Mononuclear cell (primary cell): ENCODE measurements around the gene DDX47. TPM values are rescaled to one million over a fixed set of nuclear protein-coding genes. Genes with fewer than 3 reads are reported as not detected.
"Not testable (repeated sequence)": the region's sequence is repeated elsewhere in the genome, so short reads cannot be mapped to it uniquely, and the experiment has no call there.

Experiments
- H3K27me3 ChIP-seq: 2 replicates; pipeline ENCODE4 v1.6.0; 2011; ENCODE audit warnings: low read length, control low read depth; ENCODE audit not compliant: insufficient read depth
- H3K4me1 ChIP-seq: 2 replicates; pipeline ENCODE4 v1.5.1; 2011; ENCODE audit warnings: mild to moderate bottlenecking, low read length, control low read depth; ENCODE audit not compliant: insufficient read depth
- H3K4me3 ChIP-seq: 2 replicates; pipeline ENCODE4 v1.5.1; 2011; ENCODE audit warnings: mild to moderate bottlenecking, low read length, moderate library complexity
- H3K9me3 ChIP-seq: 2 replicates; pipeline ENCODE4 v1.5.1; 2011; ENCODE audit warnings: low read depth, mild to moderate bottlenecking, control low read depth, low read length
- total RNA-seq: library from RNA; depleted of rRNA; stranded (reverse); fragments of >200 nt; gene quantifications from one replicate; pipeline ENCODE4 v1.2.3, GENCODE V29; 2012

The DDX47 gene
- total RNA-seq, 1 donor, result 188 TPM

- peaks cover 26% of the 10 kb centered on the region for H3K4me1 ChIP-seq
- H3K4me3 ChIP-seq, result no peak overlapping the region
- H3K9me3 ChIP-seq, result no peaks in the 10 kb centered on the region
- H3K27me3 ChIP-seq, result no peaks in the 10 kb centered on the region
Measured at GRCh38 chr12:12790956-12791355, 22.2 kb upstream of the DDX47 start.

DNA sequence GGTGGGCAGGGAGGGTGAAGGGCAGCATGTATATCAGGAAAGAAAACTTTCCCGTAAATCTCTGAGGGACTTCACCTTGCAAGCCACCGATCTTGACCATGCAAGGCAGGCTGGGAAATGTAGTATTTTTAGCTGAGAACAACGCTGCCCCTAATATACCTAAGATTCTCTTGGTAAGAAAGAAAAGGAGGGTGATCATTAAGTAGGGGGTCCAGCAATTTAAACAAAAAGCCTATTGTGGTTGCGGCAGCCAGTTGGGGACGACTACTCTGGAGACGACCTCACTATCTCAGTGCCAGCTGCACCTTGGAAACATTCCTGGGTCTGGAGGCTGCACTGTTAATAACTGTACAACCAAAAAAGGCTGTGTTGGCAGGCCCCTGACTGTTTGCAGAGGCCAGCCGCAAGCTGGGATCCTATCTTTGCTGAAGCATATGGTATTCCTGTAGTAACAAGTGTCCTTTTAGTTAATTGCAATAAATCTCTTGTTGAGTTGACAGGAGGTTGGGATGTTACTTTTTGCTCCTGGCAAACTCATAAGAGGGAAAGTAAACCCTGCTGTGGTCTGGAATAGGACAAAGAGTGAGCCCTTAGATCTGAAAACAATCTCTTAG lies 21.3 kb upstream of the DDX47 start:
- H3K9me3 ChIP-seq, result no peaks in the 10 kb centered on the region
- peaks cover 19% of the 10 kb centered on the region for H3K4me1 ChIP-seq
- H3K4me3 ChIP-seq, result no peak overlapping the region
- no peaks in the 10 kb centered on the region for H3K27me3 ChIP-seq

- H3K4me3 ChIP-seq, result no peak overlapping the region
- peaks cover 14% of the 10 kb centered on the region for H3K4me1 ChIP-seq
Measured at GRCh38 chr12:12792421-12792820, 20.7 kb upstream of the DDX47 start.

DNA sequence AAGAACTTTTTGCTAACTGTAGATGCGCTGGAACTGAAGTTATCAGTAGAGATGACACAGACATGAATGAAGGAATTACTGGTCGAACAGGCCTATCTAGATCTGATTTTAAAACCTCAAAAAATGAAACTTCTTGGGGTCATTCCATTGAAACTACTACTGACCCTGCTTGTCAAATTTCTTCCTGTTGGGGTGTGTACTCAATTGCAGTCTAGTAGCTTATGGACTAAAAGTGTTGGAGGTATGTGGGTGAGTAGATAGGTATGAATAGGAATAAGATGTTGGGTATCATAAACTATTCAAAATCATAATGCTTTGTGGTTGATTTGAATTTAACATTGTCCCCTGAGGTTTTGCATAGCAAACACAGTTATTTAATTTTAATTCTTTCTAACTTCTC lies 18.5 kb upstream of the DDX47 start:
- no peaks in the 10 kb centered on the region for H3K9me3 ChIP-seq
- H3K4me3 ChIP-seq, result no peak overlapping the region
- no peaks in the 10 kb centered on the region for H3K27me3 ChIP-seq
- H3K4me1 ChIP-seq, result no peaks in the 10 kb centered on the region

More at GRCh38 chr12:12792421-12792820, 20.7 kb upstream of the DDX47 start:
- no peaks in the 10 kb centered on the region for H3K27me3 ChIP-seq
- H3K9me3 ChIP-seq, result no peaks in the 10 kb centered on the region

GRCh38 chr12:12796171-12796570 lies 17.0 kb upstream of the DDX47 start:
- H3K4me3 ChIP-seq, result no peak overlapping the region
- H3K4me1 ChIP-seq, result no peaks in the 10 kb centered on the region
- no peaks in the 10 kb centered on the region for H3K9me3 ChIP-seq
- H3K27me3 ChIP-seq, result no peaks in the 10 kb centered on the region

- no peaks in the 10 kb centered on the region for H3K9me3 ChIP-seq
- H3K4me3 ChIP-seq, result no peak overlapping the region
- no peaks in the 10 kb centered on the region for H3K4me1 ChIP-seq
- H3K27me3 ChIP-seq, result no peaks in the 10 kb centered on the region
Measured at GRCh38 chr12:12796928-12797793, 16.0 kb upstream of the DDX47 start.

- Histone ChIP-seq H3K4me3 (no peak overlapping the region), H3K4me1 (peaks cover 1% of the 10 kb centered on the region), H3K9me3 (no peaks in the 10 kb centered on the region), H3K27me3 (no peaks in the 10 kb centered on the region)
Measured at GRCh38 chr12:12797794-12798152, 15.4 kb upstream of the DDX47 start.

- no peaks in the 10 kb centered on the region for H3K27me3 ChIP-seq
- no peak overlapping the region for H3K4me3 ChIP-seq
- no peaks in the 10 kb centered on the region for H3K9me3 ChIP-seq
- peaks cover 8% of the 10 kb centered on the region for H3K4me1 ChIP-seq
Measured at GRCh38 chr12:12798480-12798879, 14.7 kb upstream of the DDX47 start.

DNA sequence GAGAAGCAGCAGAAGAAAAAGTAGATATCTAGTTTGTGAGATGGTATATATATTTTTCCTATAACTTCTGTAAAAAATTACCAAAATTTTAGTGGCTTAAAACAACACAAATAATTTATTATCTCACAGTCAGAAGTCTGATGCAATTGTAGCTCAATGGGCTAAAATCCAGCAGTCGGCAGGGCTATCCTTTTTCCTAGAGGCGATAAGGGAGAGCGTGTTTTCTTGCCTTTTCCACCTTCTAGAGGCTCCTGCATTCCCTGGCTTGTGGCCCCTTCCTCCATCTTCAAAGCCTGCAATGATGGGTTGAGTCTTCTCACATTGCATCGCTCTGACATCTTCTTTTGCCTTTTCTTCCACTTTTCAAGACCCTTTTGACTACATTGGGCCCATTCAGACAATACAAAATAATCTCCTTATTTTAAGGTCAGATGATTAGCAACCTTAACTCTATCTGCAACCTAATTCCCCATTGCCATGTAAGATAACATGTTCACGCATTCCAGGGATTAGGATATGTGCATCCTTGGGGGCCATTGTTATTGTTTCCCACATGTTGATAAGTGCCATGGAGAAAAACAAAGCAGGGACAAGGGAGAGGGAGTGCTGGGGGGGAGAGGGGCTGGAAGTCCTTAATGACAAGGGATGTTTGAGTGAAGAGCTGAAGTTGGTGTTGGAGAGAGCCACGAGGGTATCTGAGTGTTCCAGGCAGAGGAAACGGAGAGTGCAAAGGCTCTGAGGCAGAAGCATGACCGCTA lies 13.8 kb upstream of the DDX47 start:
- Histone ChIP-seq H3K4me1 (peaks cover 10% of the 10 kb centered on the region), H3K27me3 (no peaks in the 10 kb centered on the region), H3K4me3 (no peak overlapping the region), H3K9me3 (no peaks in the 10 kb centered on the region)

GRCh38 chr12:12800406-12801180 lies 12.6 kb upstream of the DDX47 start:
- Histone ChIP-seq H3K9me3 (no peaks in the 10 kb centered on the region), H3K4me3 (no peak overlapping the region), H3K27me3 (no peaks in the 10 kb centered on the region), H3K4me1 (peaks cover 10% of the 10 kb centered on the region)

- not testable (repeated sequence) for H3K9me3 ChIP-seq, H3K27me3 ChIP-seq, H3K4me3 ChIP-seq
- H3K4me1 ChIP-seq, result peaks cover 10% of the 10 kb centered on the region
Measured at GRCh38 chr12:12801656-12802055, 11.5 kb upstream of the DDX47 start.

GRCh38 chr12:12803186-12803585 lies 10.0 kb upstream of the DDX47 start:
- no peaks in the 10 kb centered on the region for H3K27me3 ChIP-seq
- peaks cover 24% of the 10 kb centered on the region for H3K4me1 ChIP-seq
- no peaks in the 10 kb centered on the region for H3K9me3 ChIP-seq
- H3K4me3 ChIP-seq, result no peak overlapping the region

- Histone ChIP-seq H3K9me3 (no peaks in the 10 kb centered on the region), H3K27me3 (no peaks in the 10 kb centered on the region), H3K4me3 (no peak overlapping the region), H3K4me1 (peaks cover 32% of the 10 kb centered on the region)
Measured at GRCh38 chr12:12804011-12804410, 9.1 kb upstream of the DDX47 start.

DNA sequence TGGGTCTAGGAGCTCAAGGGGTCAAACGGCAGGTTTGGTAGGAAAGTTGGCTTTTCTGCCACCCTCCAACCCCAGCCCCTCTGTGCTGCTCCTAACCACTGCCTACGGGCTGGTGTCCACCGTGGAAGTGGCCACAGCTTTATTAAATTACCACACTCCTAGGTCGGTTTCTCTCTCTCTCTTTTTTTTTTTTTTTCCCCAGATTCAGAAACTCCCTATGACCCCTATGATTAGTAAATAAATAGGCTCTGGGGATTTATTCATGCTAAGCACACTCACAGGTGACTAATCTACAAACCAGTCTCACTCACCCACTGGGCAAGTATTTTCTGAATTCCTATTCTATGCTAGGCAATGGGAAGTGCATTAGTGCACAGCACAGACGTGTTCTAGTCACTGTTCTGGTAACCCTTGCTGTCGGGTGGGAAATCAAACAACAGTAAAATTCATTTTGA lies 8.7 kb upstream of the DDX47 start:
- Histone ChIP-seq H3K9me3 (no peaks in the 10 kb centered on the region), H3K4me3 (no peak overlapping the region), H3K4me1 (peaks cover 37% of the 10 kb centered on the region), H3K27me3 (no peaks in the 10 kb centered on the region)
